H1 (cell line): ENCODE data around the gene CAMK2G. TPM values are rescaled to one million over a fixed set of nuclear protein-coding genes. Genes with fewer than 3 reads are reported as not detected.

Experiments
- BACH1 ChIP-seq: IDR thresholded peaks from 2 replicates; pipeline ENCODE4 v1.6.1; 2012; ENCODE audit warnings: low read length, improper control_type of control experiment
- CHD7 ChIP-seq: fragments of 300-600 bp; sonication (generic); IDR thresholded peaks from 2 replicates; pipeline ENCODE4 v1.7.1; 2012; ENCODE audit warnings: low read length, moderate library complexity, mild to moderate bottlenecking, inconsistent platforms; ENCODE audit not compliant: insufficient replicate concordance
- EGR1 ChIP-seq: IDR thresholded peaks from 2 replicates; pipeline ENCODE4 v1.6.1; 2011; ENCODE audit warnings: low read depth, low read length, borderline replicate concordance
- RNF2 ChIP-seq: fragments of 200-900, 300-1000 bp; sonication (generic); IDR thresholded peaks from 2 replicates; pipeline ENCODE4 v1.7.1; 2016; ENCODE audit warnings: borderline replicate concordance, low read depth, mild to moderate bottlenecking, antibody characterized with exemption, low read length; ENCODE audit not compliant: poor library complexity, severe bottlenecking; ENCODE audit errors: missing control alignments
- SIN3A ChIP-seq, 2 experiments: IDR thresholded peaks in 1 of 2; conservative IDR thresholded peaks in 1 of 2; 2 replicates each; pipeline ENCODE4 v1.6.1; 2011 to 2012; ENCODE audit warnings: low read length in 2 of 2, improper control_type of control experiment in 1 of 2, low read depth in 1 of 2, mild to moderate bottlenecking in 1 of 2
- TAF7 ChIP-seq: optimal IDR thresholded peaks from 2 replicates; pipeline ENCODE3; 2011; ENCODE audit warnings: low read depth, mild to moderate bottlenecking, inconsistent platforms, low read length, moderate library complexity, borderline replicate concordance
- ZNF274 ChIP-seq: IDR thresholded peaks from 2 replicates; pipeline ENCODE4 v1.7.0; 2012; ENCODE audit warnings: low read length, borderline replicate concordance; ENCODE audit errors: extremely low read depth
- polyA plus RNA-seq, 7 experiments: library from polyadenylated mRNA; depleted of rRNA in 3 of 7; stranded (reverse) in 5 of 7; unstranded in 2 of 7; fragments of >200 nt in 5 of 7; fragments of 200-250 nt in 2 of 7; gene quantifications; 1 replicate in 5 of 7; 2 replicates in 1 of 7; 4 replicates in 1 of 7; pipeline versions ENCODE4 v1.2.1 to v1.2.3, GENCODE V29; 2011 to 2013; ENCODE audit warnings: missing spikeins in 2 of 7, mixed read lengths in 2 of 7
- total RNA-seq: library from RNA; stranded (reverse); fragmentation: NEBNext Ultra II Directional; extraction: Animal tissue kit (Norgen Biotek cat#: 25700); gene quantifications from 2 replicates; pipeline ENCODE4 v1.2.1, GENCODE V29; 2021
- TF ChIP-seq, protein P1 (sequence below): IDR thresholded peaks from 2 replicates; pipeline ENCODE4 v1.6.1; 2012; ENCODE audit warnings: inconsistent platforms

Gene CAMK2G
- total and polyA plus RNA-seq, 2 of the 8 experiments (the other 6 are each of a cell fraction or from before 2014, with no cell fraction given): 28.9 to 31.7 TPM

- TF ChIP-seq TAF7 (peak; percentile 48), EGR1 (no peak), RNF2 (no peak), SIN3A (conservative IDR thresholded peaks at IDR 0.05 in 1 of 2, IDR thresholded peaks at IDR 0.05 in 1 of 2; ENCODE audit: low read depth in 1 of 2, low read length in 2 of 2) (peak; percentile 23 to 71; a peak in 1 of 4 replicates), ZNF274 (no peak), CHD7 (no peak), BACH1 (peak; percentile 21; the same call in 1 of the 2 replicates)
- TF ChIP-seq, protein P1, sequence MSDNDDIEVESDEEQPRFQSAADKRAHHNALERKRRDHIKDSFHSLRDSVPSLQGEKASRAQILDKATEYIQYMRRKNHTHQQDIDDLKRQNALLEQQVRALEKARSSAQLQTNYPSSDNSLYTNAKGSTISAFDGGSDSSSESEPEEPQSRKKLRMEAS: peak; percentile 48; the same call in 1 of the 2 replicates
These were observed 101.8 kb downstream of the CAMK2G start (continued) for GRCh38 chr10:73772281-73773151.
